A673 (cell line): Measurements from ENCODE around the gene CDO1. TPM values are rescaled to one million over a fixed set of nuclear protein-coding genes. Genes with fewer than 3 reads are reported as not detected.

Experiments
- BruUV-seq: library from RNA; stranded (reverse); fragments of 400-500 nt; replicated peaks from 2 replicates; lab custom pipeline; 2021; lab: Mats Ljungman, UMichigan
- CTCF ChIA-PET: fragments of 300-600 bp; sonication (Branson Sonifier 250); formaldehyde crosslinking; loops from one replicate; lab custom pipeline; 2022; ENCODE audit warnings: antibody characterized with exemption; lab: Charles Lee
- POLR2A ChIA-PET: fragments of 300-600 bp; sonication (Branson Sonifier 250); formaldehyde crosslinking; loops from one replicate; lab custom pipeline; 2022; ENCODE audit warnings: antibody characterized with exemption; ENCODE audit not compliant: low non-redundant PET; lab: Charles Lee
- DNase-seq: peaks from one replicate; pipeline ENCODE4 v3.0.0-alpha.2; 2015; ENCODE audit warnings: low spot score
- H3K27ac ChIP-seq: fragments of 200-600 bp; sonication (generic); 2 replicates; pipeline ENCODE4 v1.5.1; 2016; ENCODE audit warnings: mixed run types, low read depth, mild to moderate bottlenecking, mixed read lengths, antibody characterized with exemption, low read length; ENCODE audit not compliant: poor library complexity, severe bottlenecking
- H3K27me3 ChIP-seq: fragments of 200-600 bp; sonication (generic); replicated peaks from 2 replicates; pipeline ENCODE4 v1.6.1; 2017; ENCODE audit warnings: mixed run types, low read depth, mild to moderate bottlenecking, mixed read lengths, antibody characterized with exemption, low read length; ENCODE audit not compliant: insufficient read depth, poor library complexity
- H3K36me3 ChIP-seq: fragments of 200-600 bp; sonication (generic); 2 replicates; pipeline ENCODE4 v1.6.1; 2016; ENCODE audit warnings: mixed run types, mild to moderate bottlenecking, mixed read lengths, antibody characterized with exemption, low read length; ENCODE audit not compliant: insufficient read depth, poor library complexity, severe bottlenecking
- H3K4me1 ChIP-seq: fragments of 200-600 bp; sonication (generic); 2 replicates; pipeline ENCODE4 v1.6.1; 2017; ENCODE audit warnings: mixed run types, mild to moderate bottlenecking, mixed read lengths, antibody characterized with exemption, low read length; ENCODE audit not compliant: insufficient read depth, poor library complexity, severe bottlenecking
- H3K4me3 ChIP-seq: fragments of 200-600 bp; sonication (generic); 2 replicates; pipeline ENCODE4 v1.5.1; 2016; ENCODE audit warnings: low read depth, mixed run types, mild to moderate bottlenecking, mixed read lengths, low read length; ENCODE audit not compliant: poor library complexity, severe bottlenecking
- H3K9me3 ChIP-seq: fragments of 200-600 bp; sonication (generic); 2 replicates; pipeline ENCODE4 v1.6.1; 2016; ENCODE audit warnings: mixed run types, low read depth, mild to moderate bottlenecking, mixed read lengths, antibody characterized with exemption, low read length; ENCODE audit not compliant: poor library complexity, severe bottlenecking
- EZH2 ChIP-seq: fragments of 200-600 bp; sonication (generic); IDR thresholded peaks from 2 replicates; pipeline ENCODE4 v1.6.1; 2017; ENCODE audit warnings: borderline replicate concordance, low read depth, mild to moderate bottlenecking, mixed read lengths, antibody characterized with exemption, low read length; ENCODE audit not compliant: poor library complexity, severe bottlenecking
- intact Hi-C: fragments of 100-400 bp; cut with micrococcal nuclease; formaldehyde crosslinking; loops from one replicate; pipeline ENCODE4 v1.10.0; 2022; ENCODE audit not compliant: unreplicated experiment
- total RNA-seq: library from RNA; stranded (reverse); gene quantifications from 2 replicates; pipeline ENCODE4 v1.2.3, GENCODE V29; 2021
- TF ChIP-seq, protein P1 (sequence below): fragments of 300-800, 200-600 bp; sonication (generic); conservative IDR thresholded peaks from 2 replicates; pipeline ENCODE4 v1.5.1; 2017; ENCODE audit warnings: low read depth, mild to moderate bottlenecking, antibody characterized with exemption, low read length, moderate library complexity, mixed read lengths

The CDO1 gene
- total RNA-seq, 1 experiment from 2014 or later = 1.5 TPM

DNA sequence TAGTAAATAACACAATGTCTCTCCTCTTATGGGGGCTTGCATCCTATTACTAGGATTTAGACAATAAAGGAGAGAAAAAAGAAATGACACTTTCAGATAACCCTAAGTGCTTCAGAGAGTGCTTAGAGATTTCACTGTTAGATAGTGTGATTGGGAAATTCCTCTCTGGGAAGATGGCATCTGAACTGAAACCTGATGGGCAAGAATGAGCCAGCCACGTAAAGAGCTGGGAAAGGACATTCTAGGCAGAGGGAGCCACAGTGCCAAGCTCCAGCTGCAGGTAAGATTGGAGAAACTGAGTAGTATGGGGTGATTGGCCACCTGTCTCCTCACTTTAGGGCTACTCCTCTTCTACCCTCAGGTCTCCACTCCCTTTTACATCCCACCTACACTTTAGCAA, 14.5 kb downstream of the CDO1 start:
- Histone ChIP-seq H3K27me3 (no peaks in the 10 kb centered on the region), H3K36me3 (no peaks in the 10 kb centered on the region), H3K4me3 (no peak overlapping the region), H3K9me3 (no peaks in the 10 kb centered on the region), H3K4me1 (no peaks in the 10 kb centered on the region), H3K27ac (no peak overlapping the region)
- BruUV-seq = no TSS peak
- intact Hi-C loops = no loop called here
- DNase-seq = no peak
- ChIA-PET CTCF (no interaction called here), POLR2A (no interaction called here)
- TF ChIP-seq, protein P1, sequence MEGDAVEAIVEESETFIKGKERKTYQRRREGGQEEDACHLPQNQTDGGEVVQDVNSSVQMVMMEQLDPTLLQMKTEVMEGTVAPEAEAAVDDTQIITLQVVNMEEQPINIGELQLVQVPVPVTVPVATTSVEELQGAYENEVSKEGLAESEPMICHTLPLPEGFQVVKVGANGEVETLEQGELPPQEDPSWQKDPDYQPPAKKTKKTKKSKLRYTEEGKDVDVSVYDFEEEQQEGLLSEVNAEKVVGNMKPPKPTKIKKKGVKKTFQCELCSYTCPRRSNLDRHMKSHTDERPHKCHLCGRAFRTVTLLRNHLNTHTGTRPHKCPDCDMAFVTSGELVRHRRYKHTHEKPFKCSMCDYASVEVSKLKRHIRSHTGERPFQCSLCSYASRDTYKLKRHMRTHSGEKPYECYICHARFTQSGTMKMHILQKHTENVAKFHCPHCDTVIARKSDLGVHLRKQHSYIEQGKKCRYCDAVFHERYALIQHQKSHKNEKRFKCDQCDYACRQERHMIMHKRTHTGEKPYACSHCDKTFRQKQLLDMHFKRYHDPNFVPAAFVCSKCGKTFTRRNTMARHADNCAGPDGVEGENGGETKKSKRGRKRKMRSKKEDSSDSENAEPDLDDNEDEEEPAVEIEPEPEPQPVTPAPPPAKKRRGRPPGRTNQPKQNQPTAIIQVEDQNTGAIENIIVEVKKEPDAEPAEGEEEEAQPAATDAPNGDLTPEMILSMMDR = no peak
- TF ChIP-seq EZH2 = no peak

- ChIA-PET CTCF (no interaction called here), POLR2A (no interaction called here)
- intact Hi-C loops = no loop called here
- no peak for DNase-seq
- Histone ChIP-seq H3K27ac (no peak overlapping the region), H3K4me1 (no peaks in the 10 kb centered on the region), H3K36me3 (no peaks in the 10 kb centered on the region), H3K9me3 (no peaks in the 10 kb centered on the region), H3K27me3 (no peaks in the 10 kb centered on the region), H3K4me3 (no peak overlapping the region)
- no peak for TF ChIP-seq EZH2
- TF ChIP-seq, protein P1 = no peak
- BruUV-seq = no TSS peak
These were observed 15.3 kb downstream of the CDO1 start for GRCh38 chr5:115801152-115801551.

- CTCF ChIA-PET = no interaction called here
These were observed 16.4 kb downstream of the CDO1 start for GRCh38 chr5:115800108-115800507.

More at GRCh38 chr5:115800108-115800507, 16.4 kb downstream of the CDO1 start:
- no peaks in the 10 kb centered on the region for H3K27me3 ChIP-seq
- H3K36me3 ChIP-seq = no peaks in the 10 kb centered on the region
- no peak overlapping the region for H3K27ac ChIP-seq
- POLR2A ChIA-PET = no interaction called here
- BruUV-seq = no TSS peak
- intact Hi-C loops = no loop called here
- no peak for DNase-seq
- H3K4me3 ChIP-seq = no peak overlapping the region
- no peaks in the 10 kb centered on the region for H3K9me3 ChIP-seq
- H3K4me1 ChIP-seq = no peaks in the 10 kb centered on the region
- TF ChIP-seq, protein P1 = no peak
- no peak for TF ChIP-seq EZH2
